ENCODE results near the gene SSPN.

Gene SSPN

GRCh38 chr12:26195250-26195640 is at the start of gene SSPN:
Gene SSPN (plus strand): TSS chr12:26195573. CDS start chr12:26195673, 100 bp downstream.
- DNase-seq (ENCODE audit: low read depth in 2 of 2) = no peak

GRCh38 chr12:26148291-26148690 is 47.1 kb upstream of the SSPN start:
- DNase-seq (ENCODE audit: low read depth in 2 of 2) = no peak

- DNase-seq (ENCODE audit: low read depth in 2 of 2) = no peak
These were observed 45.3 kb upstream of the SSPN start for GRCh38 chr12:26149968-26150500.

- DNase-seq (ENCODE audit: low read depth in 2 of 2) = no peak
These were observed 44.5 kb upstream of the SSPN start for GRCh38 chr12:26150736-26151450.

GRCh38 chr12:26152507-26153102 is 42.8 kb upstream of the SSPN start:
- DNase-seq (ENCODE audit: low read depth in 2 of 2) = no peak

- DNase-seq (ENCODE audit: low read depth in 2 of 2) = no peak
These were observed 41.8 kb upstream of the SSPN start for GRCh38 chr12:26153421-26154154.

- DNase-seq (ENCODE audit: low read depth in 2 of 2) = no peak
These were observed 39.0 kb upstream of the SSPN start for GRCh38 chr12:26156201-26156871.

GRCh38 chr12:26157001-26157400 is 38.4 kb upstream of the SSPN start:
- no peak for DNase-seq (ENCODE audit: low read depth in 2 of 2)

GRCh38 chr12:26158078-26158764 is 37.2 kb upstream of the SSPN start:
- no peak for DNase-seq (ENCODE audit: low read depth in 2 of 2)

GRCh38 chr12:26162174-26162573 is 33.2 kb upstream of the SSPN start:
- no peak for DNase-seq (ENCODE audit: low read depth in 2 of 2)

- no peak for DNase-seq (ENCODE audit: low read depth in 2 of 2)
These were observed 32.5 kb upstream of the SSPN start for GRCh38 chr12:26162905-26163304.

- no peak for DNase-seq (ENCODE audit: low read depth in 2 of 2)
These were observed 31.3 kb upstream of the SSPN start for GRCh38 chr12:26164118-26164517.

GRCh38 chr12:26172013-26172412 is 23.4 kb upstream of the SSPN start:
- no peak for DNase-seq (ENCODE audit: low read depth in 2 of 2)

GRCh38 chr12:26172539-26172938 is 22.8 kb upstream of the SSPN start:
- DNase-seq (ENCODE audit: low read depth in 2 of 2) = no peak

- no peak for DNase-seq (ENCODE audit: low read depth in 2 of 2)
These were observed 22.3 kb upstream of the SSPN start for GRCh38 chr12:26172946-26173552.

GRCh38 chr12:26176725-26177124 is 18.6 kb upstream of the SSPN start:
- DNase-seq (ENCODE audit: low read depth in 2 of 2) = no peak

- DNase-seq (ENCODE audit: low read depth in 2 of 2) = no peak
These were observed 18.1 kb upstream of the SSPN start for GRCh38 chr12:26177283-26177682.

- DNase-seq (ENCODE audit: low read depth in 2 of 2) = no peak
These were observed 15.5 kb upstream of the SSPN start for GRCh38 chr12:26179826-26180225.

GRCh38 chr12:26182377-26182776 is 13.0 kb upstream of the SSPN start:
- no peak for DNase-seq (ENCODE audit: low read depth in 2 of 2)

- DNase-seq (ENCODE audit: low read depth in 2 of 2) = no peak
These were observed 9.6 kb upstream of the SSPN start for GRCh38 chr12:26185532-26186320.
